HepG2 (cell line): ENCODE data around the gene AGGF1. TPM values are rescaled to one million over a fixed set of nuclear protein-coding genes. Genes with fewer than 3 reads are reported as not detected.

ENCODE experiments used
- ATAC-seq: fragments of 200-7000 bp; cut with Tn5 transposase; 3 replicates; pipeline ENCODE4 v1.9.1; 2020; ENCODE audit warnings: mild to moderate bottlenecking, moderate library complexity
- BruUV-seq: library from RNA; stranded (reverse); fragments of 400-500 nt; replicated peaks from 2 replicates; lab custom pipeline; 2021; lab: Mats Ljungman, UMichigan
- CTCF ChIA-PET: fragments of 300-600 bp; formaldehyde crosslinking; extraction: SDS; loops from one replicate; lab custom pipeline; 2021; ENCODE audit warnings: low total read pairs, inconsistent platforms, low intra/inter-chr PET ratio; lab: Yijun Ruan, JAX
- POLR2A ChIA-PET: fragments of 350-600 bp; sonication (Branson Sonifier 250); formaldehyde crosslinking; loops from one replicate; lab custom pipeline; 2020; ENCODE audit warnings: antibody characterized with exemption, inconsistent platforms; lab: Yijun Ruan, JAX
- DNase-seq: peaks from one replicate; pipeline ENCODE4 v3.0.0-alpha.2; 2015; ENCODE audit warnings: low spot score
- FAIRE-seq: peaks from 3 replicates; lab custom pipeline; 2011; peaks lifted over from hg19 to GRCh38; lab: Jason Lieb, UNC
- H2AFZ ChIP-seq: one replicate; pipeline ENCODE4 v1.6.1; 2011; ENCODE audit warnings: low read length, inconsistent platforms
- H3K27ac ChIP-seq: fragments of 300-600 bp; 3 replicates; pipeline ENCODE4 v1.8.0; 2011; ENCODE audit warnings: mixed run types, mild to moderate bottlenecking, mixed read lengths, low read length, inconsistent platforms; ENCODE audit not compliant: insufficient read depth; ENCODE audit errors: extremely low read length
- H3K27me3 ChIP-seq, 2 experiments: fragments of 200-600 bp in 1 of 2; 2 replicates in 1 of 2; 3 replicates in 1 of 2; pipeline versions ENCODE4 v1.6.0 to v1.8.0; 2011; ENCODE audit warnings: low read length in 2 of 2, mild to moderate bottlenecking in 2 of 2, moderate library complexity in 2 of 2, inconsistent platforms in 1 of 2; ENCODE audit not compliant: insufficient read depth in 2 of 2, control insufficient read depth in 1 of 2
- H3K36me3 ChIP-seq, 2 experiments: fragments of 200-600 bp in 1 of 2; replicated peaks in 1 of 2; 2 replicates in 1 of 2; 3 replicates in 1 of 2; pipeline versions ENCODE4 v1.5.1 to v1.8.0; 2011; ENCODE audit warnings: low read length in 2 of 2, inconsistent platforms in 1 of 2; ENCODE audit not compliant: insufficient read depth in 2 of 2, control insufficient read depth in 1 of 2
- H3K4me1 ChIP-seq: 2 replicates; pipeline ENCODE4 v1.5.1; 2012; ENCODE audit warnings: low read length, inconsistent platforms; ENCODE audit not compliant: insufficient read depth
- H3K4me2 ChIP-seq: 2 replicates; pipeline ENCODE4 v1.6.0; 2011; ENCODE audit warnings: low read depth, low read length, inconsistent platforms
- H3K4me3 ChIP-seq, 3 experiments: fragments of 200-600 bp in 1 of 3; sonication (generic), shearing (Covaris generic) in 1 of 3; replicated peaks in 1 of 3; 2 replicates each; pipeline ENCODE4 v1.5.1; 2011 to 2016; ENCODE audit warnings: low read length in 3 of 3, inconsistent platforms in 2 of 3, low read depth in 2 of 3, mild to moderate bottlenecking in 2 of 3, control low read depth in 1 of 3, mixed read lengths in 1 of 3; ENCODE audit not compliant: insufficient read depth in 1 of 3
- H3K79me2 ChIP-seq: one replicate; pipeline ENCODE4 v1.6.1; 2011; ENCODE audit warnings: low read length, inconsistent platforms; ENCODE audit not compliant: insufficient read depth
- H3K9ac ChIP-seq: 2 replicates; pipeline ENCODE4 v1.6.0; 2011; ENCODE audit warnings: mild to moderate bottlenecking, low read depth, low read length, inconsistent platforms; ENCODE audit not compliant: insufficient read depth
- H3K9me3 ChIP-seq: 2 replicates; pipeline ENCODE4 v1.5.1; 2012; ENCODE audit warnings: mild to moderate bottlenecking, low read length
- H4K20me1 ChIP-seq: 2 replicates; pipeline ENCODE4 v1.6.0; 2011; ENCODE audit warnings: inconsistent platforms, mild to moderate bottlenecking, low read length, moderate library complexity; ENCODE audit not compliant: insufficient read depth
- ATRX ChIP-seq: sonication (generic); formaldehyde crosslinking; IDR thresholded peaks from 2 replicates; pipeline ENCODE4 v1.4.0; 2020; ENCODE audit warnings: missing genetic modification reagents, borderline replicate concordance
- NONO ChIP-seq, 2 experiments: fragments of 450-650 bp in 1 of 2; sonication (generic) in 1 of 2; formaldehyde crosslinking in 1 of 2; IDR thresholded peaks in 1 of 2; conservative IDR thresholded peaks in 1 of 2; 2 replicates each; pipeline versions ENCODE4 v1.6.1 to v1.8.0; 2017 to 2022; ENCODE audit warnings: mild to moderate bottlenecking in 1 of 2, missing genetic modification reagents in 1 of 2, moderate library complexity in 1 of 2
- PLRG1 ChIP-seq: fragments of 450-650 bp; conservative IDR thresholded peaks from 2 replicates; pipeline ENCODE4 v1.6.1; 2016
- PRPF4 ChIP-seq: fragments of 200-400 bp; formaldehyde crosslinking; IDR thresholded peaks from 2 replicates; pipeline ENCODE4 v1.6.1; 2016; ENCODE audit warnings: low read length, low read depth; ENCODE audit not compliant: poor library complexity, severe bottlenecking
- RELA ChIP-seq: sonication (generic); formaldehyde crosslinking; IDR thresholded peaks from 2 replicates; pipeline ENCODE4 v1.4.0; 2020; ENCODE audit warnings: missing genetic modification reagents
- REST ChIP-seq, 2 experiments: IDR thresholded peaks; 2 replicates each; pipeline ENCODE4 v1.6.1; 2011 to 2012; ENCODE audit warnings: low read length in 2 of 2, borderline replicate concordance in 1 of 2, low read depth in 1 of 2, mild to moderate bottlenecking in 1 of 2, moderate library complexity in 1 of 2
- SIX4 ChIP-seq: sonication (generic); formaldehyde crosslinking; IDR thresholded peaks from 2 replicates; pipeline ENCODE4 v1.4.0; 2020; ENCODE audit warnings: missing genetic modification reagents
- TCF7L2 ChIP-seq: IDR thresholded peaks from 2 replicates; pipeline ENCODE4 v1.6.1; 2011; ENCODE audit warnings: mild to moderate bottlenecking, low read depth, low read length, moderate library complexity
- TIGD3 ChIP-seq: sonication (generic); formaldehyde crosslinking; IDR thresholded peaks from 2 replicates; pipeline ENCODE4 v1.5.1; 2020; ENCODE audit warnings: mild to moderate bottlenecking, missing genetic modification reagents, borderline replicate concordance
- ZNF354B ChIP-seq: sonication (generic); formaldehyde crosslinking; IDR thresholded peaks from 2 replicates; pipeline ENCODE4 v1.8.0; 2022; ENCODE audit warnings: mild to moderate bottlenecking, missing genetic modification reagents
- ZNF44 ChIP-seq: sonication (generic); formaldehyde crosslinking; IDR thresholded peaks from 2 replicates; pipeline ENCODE4 v1.5.1; 2020; ENCODE audit warnings: mild to moderate bottlenecking, missing genetic modification reagents
- ZNF749 ChIP-seq: sonication (generic); formaldehyde crosslinking; IDR thresholded peaks from 2 replicates; pipeline ENCODE4 v1.8.0; 2022; ENCODE audit warnings: mild to moderate bottlenecking, missing genetic modification reagents, moderate library complexity, borderline replicate concordance
- WGBS: methylation state at CpG from one replicate; pipeline ENCODE4 v1.1.6; 2017; ENCODE audit warnings: low lambda C conversion rate; 5-methylcytosine and 5-hydroxymethylcytosine counted together
- in situ Hi-C: cut with HindIII; loops from 2 replicates; pipeline ENCODE4 v1.10.0; 2017; ENCODE audit warnings: low pct_unique_long_range_greater_than_20kb; ENCODE audit not compliant: extremely low pct_ligation_motif_present
- intact Hi-C: fragments of 100-400 bp; cut with micrococcal nuclease; formaldehyde crosslinking; loops from one replicate; pipeline ENCODE4 v1.10.0; 2022; ENCODE audit not compliant: unreplicated experiment
- polyA plus RNA-seq, 8 experiments: library from polyadenylated mRNA; depleted of rRNA in 3 of 8; stranded (reverse) in 7 of 8; unstranded in 1 of 8; fragments of >200 nt; fragmentation: Illumina TruSeq in 4 of 8; extraction: Trizol in 4 of 8; gene quantifications; 2 replicates each; pipeline versions ENCODE4 v1.2.1 to v1.2.3, GENCODE V29; 2011 to 2016; ENCODE audit warnings: low read depth in 4 of 8, missing spikeins in 1 of 8, mixed read lengths in 1 of 8; ENCODE audit not compliant: insufficient read depth in 1 of 8
- total RNA-seq, 5 experiments: library from RNA; depleted of rRNA; stranded (reverse); fragments of >200 nt; fragmentation: Illumina TruSeq; extraction: Trizol; gene quantifications; 2 replicates each; pipeline ENCODE4 v1.2.3, GENCODE V29; 2016; ENCODE audit warnings: low read depth in 1 of 5

Gene AGGF1
- total and polyA plus RNA-seq, 2 of the 13 experiments (the other 11 are each of a cell fraction or from before 2014, with no cell fraction given), result 12.9 to 15.5 TPM

GRCh38 chr5:76999451-76999850 lies 30.8 kb upstream of the AGGF1 start (continued):
- TF ChIP-seq REST (IDR thresholded peaks at IDR 0.05; ENCODE audit: borderline replicate concordance in 1 of 2, low read depth in 1 of 2, low read length in 2 of 2), result no peak
- TF ChIP-seq, all 625 proteins: peak for 0

- ChIA-PET POLR2A (no interaction called here), CTCF (no interaction called here)
- Histone ChIP-seq H3K9ac (no peak overlapping the region), H3K27ac (no peak overlapping the region), H3K9me3 (no peaks in the 10 kb centered on the region), H3K27me3 (0 out of 5 replicates have a peak, but pooled peaks cover 0 to 4% of the 10 kb centered on the region in 2 experiments), H3K4me3 (no peak overlapping the region), H3K4me2 (no peak overlapping the region), H4K20me1 (no peaks in the 10 kb centered on the region), H2AFZ (no peak overlapping the region), H3K4me1 (no peaks in the 10 kb centered on the region), H3K79me2 (no peaks in the 10 kb centered on the region), H3K36me3 (no peaks in the 10 kb centered on the region)
- no peak for FAIRE-seq
- in situ Hi-C loops, result no loop called here
- DNase-seq, result no peak
- no peak for ATAC-seq
- 0% methylated on average over 1 of the region's 1 CpG for WGBS
- intact Hi-C loops, result no loop called here
- BruUV-seq, result no TSS peak
- TF ChIP-seq TCF7L2 (no peak), PRPF4 (no peak), RELA (no peak), ZNF44 (CRISPR knock-in tag) (no peak), ATRX (CRISPR knock-in tag) (no peak), SIX4 (CRISPR knock-in tag) (no peak), ZNF354B (CRISPR knock-in tag) (no peak), PLRG1 (no peak), TIGD3 (CRISPR knock-in tag) (no peak), NONO (IDR thresholded peaks at IDR 0.05) (no peak), NONO (CRISPR knock-in tag; conservative IDR thresholded peaks at IDR 0.05) (no peak), ZNF749 (CRISPR knock-in tag) (no peak)
Measured at GRCh38 chr5:77003246-77003645, 27.0 kb upstream of the AGGF1 start.
